Caki2 (cell line): ENCODE data around the gene SCUBE1. TPM values are rescaled to one million over a fixed set of nuclear protein-coding genes. Genes with fewer than 3 reads are reported as not detected.

Experiments
- DNase-seq: peaks from one replicate; pipeline ENCODE4 v3.0.0-alpha.2; 2015; ENCODE audit warnings: low read depth
- in situ Hi-C: cut with HindIII; loops from 2 replicates; pipeline ENCODE4 v1.10.0; 2016; ENCODE audit warnings: low sequenced_read_pairs, low pct_unique_long_range_greater_than_20kb, mixed read lengths
- total RNA-seq: library from RNA; depleted of rRNA; stranded (reverse); fragments of >200 nt; shearing (Covaris generic); gene quantifications from 2 replicates; pipeline ENCODE4 v1.2.3, GENCODE V29; 2014; ENCODE audit warnings: low replicate concordance

The SCUBE1 gene
- total RNA-seq, 1 experiment from 2014 or later: 0.14 TPM

GRCh38 chr22:43217285-43218030 lies 125.7 kb downstream of the SCUBE1 start:
- DNase-seq: no peak
- in situ Hi-C loops: no loop called here

- in situ Hi-C loops: no loop called here
- no peak for DNase-seq
These were observed 126.4 kb downstream of the SCUBE1 start for GRCh38 chr22:43216738-43217137.

DNA sequence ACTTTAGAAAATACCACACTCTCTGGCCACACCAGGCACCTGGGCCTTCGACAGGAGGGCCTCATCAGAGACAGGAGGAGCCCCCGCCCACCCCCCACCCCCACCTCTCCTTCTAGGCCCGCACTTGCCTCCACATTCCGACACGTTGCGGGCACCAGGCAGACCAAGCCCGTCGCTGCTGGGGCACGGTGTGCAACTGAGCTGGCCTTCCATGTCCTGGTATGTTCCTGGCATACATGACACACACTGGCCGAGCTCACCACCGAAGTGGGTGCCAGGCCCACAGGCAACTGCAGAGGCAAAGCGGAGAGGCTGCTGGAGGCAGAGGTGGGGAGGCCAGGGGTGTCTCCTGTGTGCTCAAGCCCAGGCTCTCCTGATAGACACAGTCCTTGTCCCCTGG lies 129.2 kb downstream of the SCUBE1 start:
- DNase-seq: no peak
- in situ Hi-C loops: no loop called here

DNA sequence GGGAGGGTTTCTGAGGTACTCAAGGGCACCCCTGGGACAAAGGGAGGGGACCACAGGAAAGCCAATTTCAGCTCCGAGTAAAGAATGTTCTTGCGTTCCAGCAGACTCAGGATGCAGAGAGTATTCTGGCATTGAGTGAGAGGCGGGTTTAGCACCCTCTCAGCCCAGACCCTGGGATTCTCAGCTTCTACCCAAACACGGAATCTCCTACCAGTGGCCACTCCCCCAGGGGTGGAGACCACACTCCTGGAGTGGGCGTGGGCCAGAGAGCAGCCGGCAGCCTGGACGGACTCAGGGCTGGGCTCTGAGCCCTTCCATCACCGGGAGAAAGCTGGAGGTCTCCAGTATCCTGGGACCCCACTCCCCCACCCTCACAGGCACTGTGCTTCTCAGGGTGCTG lies 130.1 kb downstream of the SCUBE1 start:
- in situ Hi-C loops: no loop called here
- DNase-seq: no peak

- in situ Hi-C loops: no loop called here
- no peak for DNase-seq
These were observed 130.7 kb downstream of the SCUBE1 start for GRCh38 chr22:43212434-43212952.

DNA sequence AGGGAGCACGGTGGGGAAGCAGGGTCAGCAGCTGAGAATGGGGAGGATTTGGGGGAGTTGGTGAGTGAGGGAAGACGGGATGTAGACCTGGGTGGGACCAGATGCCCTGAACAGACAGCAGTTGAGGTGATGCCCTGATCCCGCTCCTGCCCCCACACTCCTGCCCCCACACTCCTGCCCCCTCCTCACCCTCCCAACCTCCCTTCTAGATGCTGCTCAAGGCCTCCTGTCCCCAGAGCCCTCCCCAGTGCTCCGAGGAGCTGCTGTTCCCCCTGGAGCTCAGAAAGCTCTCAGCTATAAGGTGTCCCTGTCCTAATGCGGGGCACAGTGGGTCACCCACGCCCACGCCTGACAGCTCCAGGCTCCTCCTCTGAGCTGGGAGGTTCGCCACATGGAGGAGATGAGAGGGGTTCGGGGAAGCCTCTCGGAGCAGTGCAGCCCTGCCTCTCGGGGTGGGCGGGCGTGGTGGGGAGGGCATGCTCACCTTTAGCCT lies 131.2 kb downstream of the SCUBE1 start:
- no peak for DNase-seq
- in situ Hi-C loops: no loop called here

GRCh38 chr22:43210631-43211515 lies 132.3 kb downstream of the SCUBE1 start:
- DNase-seq: no peak
- in situ Hi-C loops: no loop called here

DNA sequence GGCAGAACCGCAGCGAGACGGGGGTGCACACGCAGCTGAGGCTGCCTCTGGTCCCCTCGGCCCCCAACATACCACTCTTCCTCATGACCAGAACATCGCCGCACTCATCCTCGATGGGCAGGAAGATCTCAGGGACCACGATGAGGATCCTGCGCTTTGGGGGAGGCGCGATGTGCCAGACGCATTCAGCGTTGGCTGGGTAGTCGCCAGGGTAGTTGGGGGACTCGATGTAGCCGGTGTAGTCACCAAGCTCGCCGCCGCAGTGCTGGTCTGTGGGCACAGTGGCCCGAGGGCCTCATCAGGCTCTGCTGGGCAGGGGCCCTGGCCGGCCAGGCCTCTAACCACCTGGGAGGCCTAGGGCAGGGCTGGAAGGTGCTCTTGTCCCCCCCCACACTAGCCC lies 133.2 kb downstream of the SCUBE1 start:
- in situ Hi-C loops: no loop called here
- DNase-seq: no peak

DNA sequence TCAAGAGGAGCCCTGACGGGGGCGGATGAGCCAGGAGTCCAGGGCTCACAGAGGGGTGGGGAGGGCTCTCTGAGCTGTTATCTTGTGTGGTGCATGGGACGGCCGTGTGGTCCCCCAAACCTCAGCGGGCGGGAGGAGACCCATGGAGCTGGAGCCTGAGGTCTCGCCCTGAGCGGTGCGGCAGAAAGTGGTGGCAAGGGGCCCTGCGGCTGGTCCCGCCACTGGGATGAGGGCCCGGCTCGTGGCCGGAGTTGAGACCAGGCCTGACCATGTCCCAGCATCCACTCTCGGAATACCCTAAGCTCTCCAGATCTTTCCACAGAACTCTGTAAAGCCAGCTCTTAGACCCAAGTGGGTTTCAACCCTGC lies 133.7 kb downstream of the SCUBE1 start:
- in situ Hi-C loops: no loop called here
- no peak for DNase-seq

GRCh38 chr22:43208703-43209522 lies 134.3 kb downstream of the SCUBE1 start:
- DNase-seq: no peak
- in situ Hi-C loops: no loop called here

DNA sequence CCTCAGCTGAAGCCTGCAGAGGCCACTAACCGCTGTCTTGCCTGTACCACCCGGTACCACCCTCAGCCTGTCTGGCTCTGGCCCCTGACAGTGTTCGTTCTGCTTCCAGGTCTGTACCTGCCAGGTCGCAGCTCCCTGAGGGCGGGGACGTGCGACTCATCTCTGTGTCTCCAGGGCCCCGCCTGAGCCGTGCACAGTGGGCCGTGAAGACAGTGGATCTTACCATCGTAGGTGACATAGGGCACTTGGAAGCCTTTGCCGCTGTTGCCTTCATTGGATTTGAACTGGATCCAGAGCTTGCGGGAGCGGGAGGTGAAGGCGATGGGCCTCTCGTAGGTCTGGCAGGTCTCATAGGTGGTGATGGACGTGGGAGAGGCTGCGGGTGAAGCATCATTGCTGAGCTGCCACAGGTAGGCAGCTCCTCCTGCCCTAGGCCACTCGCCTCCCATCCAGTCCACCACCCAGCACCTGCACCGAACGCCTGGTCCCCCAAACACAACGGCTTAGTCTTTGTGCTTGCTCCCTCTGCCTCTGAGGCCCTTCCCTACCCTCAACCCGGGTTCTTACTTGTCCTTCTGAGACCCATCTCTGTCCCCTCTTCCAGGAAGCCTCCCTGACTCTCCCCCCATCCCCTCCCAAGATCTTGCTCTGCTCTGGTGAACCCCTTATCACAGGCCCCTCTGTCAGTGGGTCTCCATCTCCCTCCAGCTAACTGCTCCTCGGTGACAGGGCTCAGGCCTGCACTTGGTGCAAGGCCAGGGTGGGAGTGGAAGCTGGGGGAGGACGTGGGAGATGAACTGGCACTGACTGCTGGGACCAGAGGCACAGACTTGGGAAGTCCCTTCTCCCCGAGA lies 135.1 kb downstream of the SCUBE1 start:
- in situ Hi-C loops: no loop called here
- DNase-seq: no peak

DNA sequence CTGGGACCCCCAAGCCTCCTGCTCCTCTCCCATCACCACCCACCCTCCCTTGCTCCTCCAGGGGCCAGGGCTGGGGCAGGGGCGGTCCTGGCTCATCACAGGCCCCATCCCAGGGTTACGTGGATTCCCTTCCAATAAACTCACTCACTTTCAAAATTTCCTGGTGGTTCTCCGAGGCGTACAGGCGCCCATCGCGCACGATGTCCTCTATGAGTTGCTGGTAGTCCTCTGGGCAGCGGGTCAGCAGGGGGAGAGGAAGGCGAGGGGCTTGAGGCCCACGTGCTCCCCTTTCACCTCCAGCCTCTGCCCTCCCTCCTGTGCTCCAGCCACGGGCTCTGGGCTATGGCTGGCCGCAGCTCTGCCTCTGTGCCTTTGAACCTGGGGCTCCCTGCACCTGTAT lies 135.8 kb downstream of the SCUBE1 start:
- in situ Hi-C loops: no loop called here
- no peak for DNase-seq

DNA sequence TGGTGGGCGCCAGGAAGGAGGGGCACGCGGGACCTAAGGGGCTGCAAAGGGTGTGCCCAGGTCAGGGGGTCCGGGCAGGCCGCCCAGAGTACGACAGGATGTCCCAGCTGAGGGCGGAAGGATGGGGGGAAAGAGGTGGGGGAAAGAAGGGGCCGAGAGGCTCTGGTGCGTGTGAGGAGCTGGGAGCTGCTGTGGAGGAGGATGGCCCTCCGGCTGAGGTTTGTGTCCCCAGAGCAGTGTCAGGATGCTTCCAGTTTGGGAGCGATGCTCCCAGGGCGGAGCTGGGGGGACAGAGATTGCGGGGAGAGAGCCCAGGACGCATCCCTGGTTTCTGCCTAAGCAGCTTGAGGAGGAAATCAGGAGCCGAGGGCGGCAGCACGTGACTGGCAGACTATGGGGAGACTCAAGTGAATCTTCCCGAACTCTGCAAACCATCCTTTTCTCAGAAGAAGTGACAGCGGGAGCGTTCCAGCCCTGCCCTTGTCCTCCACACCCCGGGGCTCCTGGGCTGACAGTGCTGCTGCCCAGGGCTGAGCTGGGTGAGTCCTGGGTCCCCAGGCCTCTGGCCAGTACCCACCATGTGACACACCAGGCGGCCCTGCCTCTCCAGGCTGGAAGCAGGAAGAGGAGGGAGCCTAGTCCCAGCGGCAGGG lies 136.5 kb downstream of the SCUBE1 start:
- in situ Hi-C loops: no loop called here
- DNase-seq: no peak

GRCh38 chr22:43205748-43206508 lies 137.2 kb downstream of the SCUBE1 start:
- in situ Hi-C loops: no loop called here

GRCh38 chr22:43205261-43205691 lies 137.9 kb downstream of the SCUBE1 start:
- in situ Hi-C loops: no loop called here
- no peak for DNase-seq

More at GRCh38 chr22:43205748-43206508, 137.2 kb downstream of the SCUBE1 start:
- no peak for DNase-seq

GRCh38 chr22:43203471-43203981 lies 139.6 kb downstream of the SCUBE1 start:
- in situ Hi-C loops: no loop called here
- no peak for DNase-seq
